GM21515 (cell line): ENCODE data around the gene HCST.
A peak's percentile ranks its signal among the peaks of the same experiment; 100 is the strongest.
"Not testable (repeated sequence)": the region's sequence is repeated elsewhere in the genome, so short reads cannot be mapped to it uniquely, and the experiment has no call there.

Experiments used
- ATAC-seq: cut with Tn5 transposase; IDR thresholded peaks from one replicate; pipeline ENCODE4 v1.9.1; 2021; ENCODE audit not compliant: unreplicated experiment

HCST gene

GRCh38 chr19:35901854-35902661, at the start of gene HCST:
Gene HCST, plus strand, starts transcription at chr19:35902529. Its CDS starts 65 bp downstream, at chr19:35902594.
- ATAC-seq, result no peak

GRCh38 chr19:35853038-35853756, 49.1 kb upstream of the HCST start:
- no peak for ATAC-seq

GRCh38 chr19:35856546-35857149, 45.7 kb upstream of the HCST start, which contains the start of gene KIRREL2:
Gene KIRREL2, plus strand, starts transcription at chr19:35856911. Its CDS starts 209 bp downstream, at chr19:35857120.
- no peak for ATAC-seq

- ATAC-seq, result no peak
These were observed 44.0 kb upstream of the HCST start for GRCh38 chr19:35858311-35858710.

- ATAC-seq, result no peak
These were observed 42.9 kb upstream of the HCST start for GRCh38 chr19:35859414-35859813.

- no peak for ATAC-seq
These were observed 41.9 kb upstream of the HCST start for GRCh38 chr19:35860436-35860817.

- no peak for ATAC-seq
These were observed 41.3 kb upstream of the HCST start for GRCh38 chr19:35860818-35861639.

GRCh38 chr19:35861640-35862160, 40.6 kb upstream of the HCST start:
- no peak for ATAC-seq

GRCh38 chr19:35862528-35862927, 39.8 kb upstream of the HCST start:
- no peak for ATAC-seq

GRCh38 chr19:35863018-35863417, 39.3 kb upstream of the HCST start:
- ATAC-seq, result no peak

- ATAC-seq, result no peak
These were observed 34.0 kb upstream of the HCST start, which contains the start of gene APLP1 for GRCh38 chr19:35868172-35868822. Gene APLP1, plus strand, starts transcription at chr19:35868574. Its CDS starts 63 bp downstream, at chr19:35868637.

- no peak for ATAC-seq
These were observed 33.5 kb upstream of the HCST start for GRCh38 chr19:35868823-35869326.

GRCh38 chr19:35869327-35870123, 32.8 kb upstream of the HCST start:
- peak; percentile 49 for ATAC-seq

- ATAC-seq, result not testable (repeated sequence)
These were observed 32.1 kb upstream of the HCST start for GRCh38 chr19:35870124-35870736.

GRCh38 chr19:35870798-35871197, 31.5 kb upstream of the HCST start:
- no peak for ATAC-seq

GRCh38 chr19:35871611-35872010, 30.7 kb upstream of the HCST start:
- no peak for ATAC-seq

- ATAC-seq, result no peak
These were observed 30.1 kb upstream of the HCST start for GRCh38 chr19:35872180-35872579.

- ATAC-seq, result no peak
These were observed 27.9 kb upstream of the HCST start for GRCh38 chr19:35874392-35874930.
